ENCODE data around the gene CSPG5. TPM values are rescaled to one million over a fixed set of nuclear protein-coding genes. Genes with fewer than 3 reads are reported as not detected.
A peak's percentile ranks its signal among the peaks of the same experiment; 100 is the strongest.

CSPG5 gene
- total RNA-seq (2012; rRNA removed): 0.22 and 0.25 TPM in 2 replicates

- Histone ChIP-seq H3K4me1 (ENCODE audit: control insufficient read depth, insufficient read depth, low read length) (peaks cover 5% of the 10 kb centered on the region), H3K9ac (ENCODE audit: low read depth, low read length) (no peak within 1 kb of the TSS), H3K27me3 (ENCODE audit: control insufficient read depth, insufficient read depth, low read length) (peaks cover 33% of the 10 kb centered on the region), H3K36me3 (ENCODE audit: insufficient read depth, low read length) (no peaks in the 10 kb centered on the region), H3K9me3 (replicated peaks; ENCODE audit: low read length) (no peaks in the 10 kb centered on the region), H3K4me3 (ENCODE audit: low read length) (peak within 1 kb of the TSS; percentile 66), H3K4me2 (ENCODE audit: low read length) (peak within 1 kb of the TSS; percentile 85)
Observed at GRCh38 chr3:47578691-47579632, at the start of gene CSPG5. Gene CSPG5, minus strand, starts transcription at chr3:47578865. Its CDS starts 172 bp downstream, at chr3:47578693.

- no peaks in the 10 kb centered on the region for H3K9me3 ChIP-seq (replicated peaks; ENCODE audit: low read length)
- no peak overlapping the region for H3K4me2 ChIP-seq (ENCODE audit: low read length)
- H3K9ac ChIP-seq (ENCODE audit: low read depth, low read length): no peak overlapping the region
- no peaks in the 10 kb centered on the region for H3K27me3 ChIP-seq (ENCODE audit: control insufficient read depth, insufficient read depth, low read length)
- H3K4me1 ChIP-seq (ENCODE audit: control insufficient read depth, insufficient read depth, low read length): no peaks in the 10 kb centered on the region
- H3K4me3 ChIP-seq (ENCODE audit: low read length): no peak overlapping the region
- H3K36me3 ChIP-seq (ENCODE audit: insufficient read depth, low read length): peaks cover 40% of the 10 kb centered on the region
Observed at GRCh38 chr3:47628426-47628825, 49.8 kb upstream of the CSPG5 start.

GRCh38 chr3:47622671-47623461 lies 44.2 kb upstream of the CSPG5 start:
- no peak overlapping the region for H3K4me2 ChIP-seq (ENCODE audit: low read length)
- H3K9ac ChIP-seq (ENCODE audit: low read depth, low read length): no peak overlapping the region
- no peaks in the 10 kb centered on the region for H3K27me3 ChIP-seq (ENCODE audit: control insufficient read depth, insufficient read depth, low read length)
- no peak overlapping the region for H3K4me3 ChIP-seq (ENCODE audit: low read length)
- no peaks in the 10 kb centered on the region for H3K9me3 ChIP-seq (replicated peaks; ENCODE audit: low read length)
- H3K36me3 ChIP-seq (ENCODE audit: insufficient read depth, low read length): peaks cover 49% of the 10 kb centered on the region
- H3K4me1 ChIP-seq (ENCODE audit: control insufficient read depth, insufficient read depth, low read length): peaks cover 7% of the 10 kb centered on the region

- Histone ChIP-seq H3K36me3 (ENCODE audit: insufficient read depth, low read length) (peaks cover 46% of the 10 kb centered on the region), H3K9me3 (replicated peaks; ENCODE audit: low read length) (no peaks in the 10 kb centered on the region), H3K4me2 (ENCODE audit: low read length) (peak overlapping the region; percentile 16), H3K4me3 (ENCODE audit: low read length) (no peak overlapping the region), H3K27me3 (ENCODE audit: control insufficient read depth, insufficient read depth, low read length) (no peaks in the 10 kb centered on the region), H3K4me1 (ENCODE audit: control insufficient read depth, insufficient read depth, low read length) (peaks cover 23% of the 10 kb centered on the region), H3K9ac (ENCODE audit: low read depth, low read length) (no peak overlapping the region)
Observed at GRCh38 chr3:47617086-47618010, 38.7 kb upstream of the CSPG5 start.

GRCh38 chr3:47614788-47615187 lies 36.1 kb upstream of the CSPG5 start:
- Histone ChIP-seq H3K4me2 (ENCODE audit: low read length) (no peak overlapping the region), H3K9me3 (replicated peaks; ENCODE audit: low read length) (no peaks in the 10 kb centered on the region), H3K27me3 (ENCODE audit: control insufficient read depth, insufficient read depth, low read length) (no peaks in the 10 kb centered on the region), H3K4me3 (ENCODE audit: low read length) (no peak overlapping the region), H3K9ac (ENCODE audit: low read depth, low read length) (no peak overlapping the region), H3K4me1 (ENCODE audit: control insufficient read depth, insufficient read depth, low read length) (peaks cover 32% of the 10 kb centered on the region), H3K36me3 (ENCODE audit: insufficient read depth, low read length) (peaks cover 42% of the 10 kb centered on the region)

- Histone ChIP-seq H3K4me2 (ENCODE audit: low read length) (no peak overlapping the region), H3K27me3 (ENCODE audit: control insufficient read depth, insufficient read depth, low read length) (no peaks in the 10 kb centered on the region), H3K36me3 (ENCODE audit: insufficient read depth, low read length) (peaks cover 36% of the 10 kb centered on the region), H3K4me3 (ENCODE audit: low read length) (no peak overlapping the region), H3K9ac (ENCODE audit: low read depth, low read length) (no peak overlapping the region), H3K4me1 (ENCODE audit: control insufficient read depth, insufficient read depth, low read length) (peaks cover 32% of the 10 kb centered on the region), H3K9me3 (replicated peaks; ENCODE audit: low read length) (no peaks in the 10 kb centered on the region)
Observed at GRCh38 chr3:47613722-47614121, 35.1 kb upstream of the CSPG5 start.

- H3K27me3 ChIP-seq (ENCODE audit: control insufficient read depth, insufficient read depth, low read length): no peaks in the 10 kb centered on the region
- no peak overlapping the region for H3K4me3 ChIP-seq (ENCODE audit: low read length)
- H3K9ac ChIP-seq (ENCODE audit: low read depth, low read length): no peak overlapping the region
- no peaks in the 10 kb centered on the region for H3K9me3 ChIP-seq (replicated peaks; ENCODE audit: low read length)
- no peak overlapping the region for H3K4me2 ChIP-seq (ENCODE audit: low read length)
- peaks cover 40% of the 10 kb centered on the region for H3K36me3 ChIP-seq (ENCODE audit: insufficient read depth, low read length)
- peaks cover 24% of the 10 kb centered on the region for H3K4me1 ChIP-seq (ENCODE audit: control insufficient read depth, insufficient read depth, low read length)
Observed at GRCh38 chr3:47612879-47613278, 34.2 kb upstream of the CSPG5 start.

GRCh38 chr3:47612178-47612577 lies 33.5 kb upstream of the CSPG5 start:
- Histone ChIP-seq H3K36me3 (ENCODE audit: insufficient read depth, low read length) (peaks cover 40% of the 10 kb centered on the region), H3K4me2 (ENCODE audit: low read length) (peak overlapping the region; percentile 15)

GRCh38 chr3:47611576-47611975 lies 32.9 kb upstream of the CSPG5 start:
- H3K4me2 ChIP-seq (ENCODE audit: low read length): no peak overlapping the region
- H3K4me1 ChIP-seq (ENCODE audit: control insufficient read depth, insufficient read depth, low read length): peaks cover 19% of the 10 kb centered on the region
- no peaks in the 10 kb centered on the region for H3K9me3 ChIP-seq (replicated peaks; ENCODE audit: low read length)
- peaks cover 38% of the 10 kb centered on the region for H3K36me3 ChIP-seq (ENCODE audit: insufficient read depth, low read length)
- H3K27me3 ChIP-seq (ENCODE audit: control insufficient read depth, insufficient read depth, low read length): no peaks in the 10 kb centered on the region
- H3K9ac ChIP-seq (ENCODE audit: low read depth, low read length): no peak overlapping the region
- H3K4me3 ChIP-seq (ENCODE audit: low read length): no peak overlapping the region

More at GRCh38 chr3:47612178-47612577, 33.5 kb upstream of the CSPG5 start:
- H3K9me3 ChIP-seq (replicated peaks; ENCODE audit: low read length): no peaks in the 10 kb centered on the region
- no peak overlapping the region for H3K4me3 ChIP-seq (ENCODE audit: low read length)
- peaks cover 19% of the 10 kb centered on the region for H3K4me1 ChIP-seq (ENCODE audit: control insufficient read depth, insufficient read depth, low read length)
- no peaks in the 10 kb centered on the region for H3K27me3 ChIP-seq (ENCODE audit: control insufficient read depth, insufficient read depth, low read length)
- H3K9ac ChIP-seq (ENCODE audit: low read depth, low read length): no peak overlapping the region

GRCh38 chr3:47610583-47610982 lies 31.9 kb upstream of the CSPG5 start:
- Histone ChIP-seq H3K4me3 (ENCODE audit: low read length) (no peak overlapping the region), H3K36me3 (ENCODE audit: insufficient read depth, low read length) (peaks cover 39% of the 10 kb centered on the region), H3K9ac (ENCODE audit: low read depth, low read length) (no peak overlapping the region)

GRCh38 chr3:47607335-47607734 lies 28.7 kb upstream of the CSPG5 start:
- no peak overlapping the region for H3K4me2 ChIP-seq (ENCODE audit: low read length)
- no peaks in the 10 kb centered on the region for H3K27me3 ChIP-seq (ENCODE audit: control insufficient read depth, insufficient read depth, low read length)
- H3K4me3 ChIP-seq (ENCODE audit: low read length): no peak overlapping the region
- peaks cover 14% of the 10 kb centered on the region for H3K4me1 ChIP-seq (ENCODE audit: control insufficient read depth, insufficient read depth, low read length)
- no peak overlapping the region for H3K9ac ChIP-seq (ENCODE audit: low read depth, low read length)
- no peaks in the 10 kb centered on the region for H3K9me3 ChIP-seq (replicated peaks; ENCODE audit: low read length)
- H3K36me3 ChIP-seq (ENCODE audit: insufficient read depth, low read length): peaks cover 37% of the 10 kb centered on the region

More at GRCh38 chr3:47610583-47610982, 31.9 kb upstream of the CSPG5 start:
- H3K27me3 ChIP-seq (ENCODE audit: control insufficient read depth, insufficient read depth, low read length): no peaks in the 10 kb centered on the region
- H3K9me3 ChIP-seq (replicated peaks; ENCODE audit: low read length): no peaks in the 10 kb centered on the region
- H3K4me2 ChIP-seq (ENCODE audit: low read length): no peak overlapping the region
- H3K4me1 ChIP-seq (ENCODE audit: control insufficient read depth, insufficient read depth, low read length): peaks cover 25% of the 10 kb centered on the region

Data from skeletal muscle satellite cell (primary cell).